ENCODE data around the gene PDLIM4.

The PDLIM4 gene

DNA sequence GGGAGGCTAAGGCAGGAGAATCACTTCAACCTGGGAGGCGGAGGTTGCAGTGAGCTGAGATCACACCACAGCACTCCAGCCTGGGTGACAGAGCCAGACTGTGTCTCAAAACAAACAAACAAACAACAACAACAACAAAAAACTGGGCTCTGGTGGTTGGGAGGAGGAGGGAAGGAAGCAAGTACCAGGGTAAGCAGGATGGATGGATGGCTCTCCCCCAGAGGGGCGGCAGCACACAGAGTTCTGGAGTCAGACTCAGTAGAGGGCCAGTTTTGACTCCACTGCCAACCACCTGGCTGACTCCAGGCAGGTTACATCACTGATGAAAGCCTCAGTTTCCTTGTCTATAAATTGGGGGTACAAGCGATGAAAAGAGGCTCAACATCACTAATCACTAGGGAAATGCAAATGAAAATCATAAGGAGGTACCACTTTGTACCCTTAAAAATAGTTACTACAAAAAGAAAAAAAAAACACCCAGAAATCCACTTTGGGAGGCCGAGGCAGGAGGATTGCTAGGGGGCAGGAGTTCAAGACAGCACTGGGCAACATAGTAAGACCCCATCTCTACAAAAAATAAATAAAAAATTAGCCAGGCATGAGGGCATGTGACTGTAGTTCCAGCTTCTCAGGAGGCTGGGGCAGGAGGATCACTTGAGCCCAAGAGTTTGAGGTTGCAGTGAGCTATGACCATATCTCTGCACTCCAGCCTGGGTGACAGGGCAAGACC lies 39.9 kb downstream of the PDLIM4 start:
- Histone ChIP-seq H3K4me3 (ENCODE audit: low read length in 2 of 2) (no peak overlapping the region), H3K36me3 (ENCODE audit: control insufficient read depth in 2 of 2, insufficient read depth in 2 of 2, low read length in 2 of 2) (no peaks in the 10 kb centered on the region), H3K27me3 (ENCODE audit: control insufficient read depth in 2 of 2, insufficient read depth in 2 of 2, low read length in 2 of 2) (peaks cover 0 to 2% of the 10 kb centered on the region in 2 donors), H3K9me3 (ENCODE audit: control insufficient read depth in 2 of 2, low read length in 2 of 2) (no peaks in the 10 kb centered on the region), H3K4me1 (ENCODE audit: control insufficient read depth in 2 of 2, insufficient read depth in 2 of 2, low read length in 2 of 2) (peaks cover 35 to 36% of the 10 kb centered on the region in 2 donors), H3K9ac (ENCODE audit: low read depth in 1 of 2, low read length in 2 of 2) (no peak overlapping the region), H3K27ac (ENCODE audit: low read depth in 2 of 2, low read length in 2 of 2) (no peak overlapping the region)

DNA sequence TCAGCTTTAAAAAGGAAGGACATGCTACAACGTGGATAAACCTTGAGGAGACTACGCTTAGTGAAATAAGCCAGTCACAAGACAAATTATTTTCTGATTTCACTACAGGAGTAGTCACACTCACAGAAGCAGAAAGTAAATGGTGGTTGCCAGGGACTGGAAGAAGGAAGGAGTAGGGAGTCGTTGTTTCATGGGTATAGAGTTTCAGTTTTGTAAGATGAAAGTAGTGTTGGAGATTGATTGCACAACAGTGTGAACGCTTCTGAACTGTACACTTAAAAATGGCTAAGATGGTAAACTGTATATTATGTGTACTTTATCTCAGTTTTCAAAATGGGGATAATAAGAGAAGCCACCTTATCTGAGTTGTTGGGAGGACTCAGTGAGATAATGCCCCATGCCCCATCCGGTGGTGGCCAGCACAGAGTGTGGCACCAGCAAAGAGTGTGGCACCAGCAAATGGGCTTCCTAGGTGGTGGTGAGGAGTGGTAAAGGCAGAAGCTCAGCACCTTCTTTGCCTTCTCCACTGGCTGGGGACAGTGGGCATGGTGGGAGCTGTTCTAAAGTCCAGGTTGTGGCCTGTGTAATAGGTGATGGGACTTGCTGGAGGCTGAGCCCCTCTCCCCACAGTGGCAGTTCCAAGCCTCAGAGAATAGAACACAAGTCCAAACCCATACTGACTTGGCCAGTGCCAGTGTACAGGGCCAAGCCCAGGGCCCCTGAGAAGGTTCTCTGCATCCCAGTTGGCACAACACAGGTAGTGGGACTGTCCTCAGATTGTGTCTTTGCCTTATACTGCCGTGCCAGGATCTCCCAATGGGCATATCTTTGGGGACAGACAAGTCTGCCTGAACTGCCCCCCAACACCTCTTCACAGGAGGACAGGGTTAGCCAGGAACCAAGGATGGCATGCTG lies 41.1 kb downstream of the PDLIM4 start:
- Histone ChIP-seq H3K9me3 (ENCODE audit: control insufficient read depth in 2 of 2, low read length in 2 of 2) (no peaks in the 10 kb centered on the region), H3K4me1 (ENCODE audit: control insufficient read depth in 2 of 2, insufficient read depth in 2 of 2, low read length in 2 of 2) (peaks cover 25 to 28% of the 10 kb centered on the region in 2 donors), H3K36me3 (ENCODE audit: control insufficient read depth in 2 of 2, insufficient read depth in 2 of 2, low read length in 2 of 2) (no peaks in the 10 kb centered on the region), H3K9ac (ENCODE audit: low read depth in 1 of 2, low read length in 2 of 2) (no peak overlapping the region), H3K27me3 (ENCODE audit: control insufficient read depth in 2 of 2, insufficient read depth in 2 of 2, low read length in 2 of 2) (peaks cover 0 to 2% of the 10 kb centered on the region in 2 donors), H3K27ac (ENCODE audit: low read depth in 2 of 2, low read length in 2 of 2) (no peak overlapping the region), H3K4me3 (ENCODE audit: low read length in 2 of 2) (no peak overlapping the region)

DNA sequence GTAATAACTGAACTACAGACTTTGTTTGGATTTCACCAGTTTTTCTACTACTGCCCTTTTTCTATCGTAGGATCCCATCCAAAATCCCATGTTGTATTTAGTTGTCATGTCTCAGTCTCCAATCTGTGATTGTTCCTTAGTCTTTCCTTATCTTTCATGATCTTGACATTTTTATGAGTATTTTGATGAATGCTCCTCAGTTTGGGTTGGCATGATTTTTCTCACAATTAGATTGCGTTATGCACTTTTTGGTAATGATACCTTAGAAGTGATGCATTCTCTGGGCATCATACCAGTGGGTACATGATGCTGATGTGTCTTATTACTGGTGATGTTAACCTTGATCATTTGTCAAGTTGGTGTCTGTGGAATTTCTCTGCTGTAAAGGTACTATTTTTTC lies 42.4 kb downstream of the PDLIM4 start:
- H3K27me3 ChIP-seq (ENCODE audit: control insufficient read depth in 2 of 2, insufficient read depth in 2 of 2, low read length in 2 of 2) = peaks cover 0 to 2% of the 10 kb centered on the region in 2 donors
- H3K27ac ChIP-seq (ENCODE audit: low read depth in 2 of 2, low read length in 2 of 2) = no peak overlapping the region
- no peaks in the 10 kb centered on the region for H3K36me3 ChIP-seq (ENCODE audit: control insufficient read depth in 2 of 2, insufficient read depth in 2 of 2, low read length in 2 of 2)
- H3K4me1 ChIP-seq (ENCODE audit: control insufficient read depth in 2 of 2, insufficient read depth in 2 of 2, low read length in 2 of 2) = peaks cover 22 to 23% of the 10 kb centered on the region in 2 donors
- H3K4me3 ChIP-seq (ENCODE audit: low read length in 2 of 2) = no peak overlapping the region
- no peaks in the 10 kb centered on the region for H3K9me3 ChIP-seq (ENCODE audit: control insufficient read depth in 2 of 2, low read length in 2 of 2)
- H3K9ac ChIP-seq (ENCODE audit: low read depth in 1 of 2, low read length in 2 of 2) = no peak overlapping the region

DNA sequence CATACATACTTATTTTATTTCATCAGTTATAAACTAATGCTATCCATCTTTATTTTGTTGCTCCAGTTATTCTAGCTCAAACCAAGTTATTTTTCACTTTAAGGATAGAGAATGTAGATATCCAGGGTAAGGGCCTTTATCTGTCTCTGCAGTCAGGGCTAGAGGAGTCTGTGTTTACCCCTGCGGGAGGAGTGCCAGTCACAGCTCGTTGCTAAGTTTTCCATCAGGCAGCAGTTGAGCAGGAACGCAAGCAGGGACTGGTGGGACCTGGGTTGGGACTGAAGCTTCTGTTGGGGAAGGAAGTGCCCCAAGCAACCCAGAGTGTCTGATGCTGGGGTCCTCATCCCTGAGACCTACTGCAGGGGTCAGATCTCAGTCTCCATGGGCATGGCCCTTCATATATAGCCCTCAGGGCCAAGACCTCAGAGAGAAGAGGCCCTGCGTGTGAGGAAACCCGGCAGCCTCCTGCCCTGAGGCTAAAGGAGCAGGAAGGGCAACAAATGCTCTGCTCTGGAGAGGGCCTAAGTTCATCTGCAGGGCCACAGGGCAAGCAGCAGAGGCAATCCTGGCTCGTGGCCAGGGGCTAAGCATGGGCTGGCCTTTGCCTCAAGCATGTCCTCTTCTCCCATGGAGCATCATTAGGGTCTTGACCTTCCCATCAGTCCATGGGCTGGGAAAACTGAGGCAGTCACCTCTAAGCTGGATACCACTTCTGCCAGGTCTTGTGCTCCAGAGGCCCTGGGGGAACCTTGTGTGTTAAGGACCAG lies 43.3 kb downstream of the PDLIM4 start:
- no peak overlapping the region for H3K27ac ChIP-seq (ENCODE audit: low read depth in 2 of 2, low read length in 2 of 2)
- peaks cover 17 to 19% of the 10 kb centered on the region in 2 donors for H3K4me1 ChIP-seq (ENCODE audit: control insufficient read depth in 2 of 2, insufficient read depth in 2 of 2, low read length in 2 of 2)
- no peaks in the 10 kb centered on the region for H3K27me3 ChIP-seq (ENCODE audit: control insufficient read depth in 2 of 2, insufficient read depth in 2 of 2, low read length in 2 of 2)
- no peak overlapping the region for H3K9ac ChIP-seq (ENCODE audit: low read depth in 1 of 2, low read length in 2 of 2)
- H3K4me3 ChIP-seq (ENCODE audit: low read length in 2 of 2) = no peak overlapping the region
- H3K9me3 ChIP-seq (ENCODE audit: control insufficient read depth in 2 of 2, low read length in 2 of 2) = no peaks in the 10 kb centered on the region
- no peaks in the 10 kb centered on the region for H3K36me3 ChIP-seq (ENCODE audit: control insufficient read depth in 2 of 2, insufficient read depth in 2 of 2, low read length in 2 of 2)

DNA sequence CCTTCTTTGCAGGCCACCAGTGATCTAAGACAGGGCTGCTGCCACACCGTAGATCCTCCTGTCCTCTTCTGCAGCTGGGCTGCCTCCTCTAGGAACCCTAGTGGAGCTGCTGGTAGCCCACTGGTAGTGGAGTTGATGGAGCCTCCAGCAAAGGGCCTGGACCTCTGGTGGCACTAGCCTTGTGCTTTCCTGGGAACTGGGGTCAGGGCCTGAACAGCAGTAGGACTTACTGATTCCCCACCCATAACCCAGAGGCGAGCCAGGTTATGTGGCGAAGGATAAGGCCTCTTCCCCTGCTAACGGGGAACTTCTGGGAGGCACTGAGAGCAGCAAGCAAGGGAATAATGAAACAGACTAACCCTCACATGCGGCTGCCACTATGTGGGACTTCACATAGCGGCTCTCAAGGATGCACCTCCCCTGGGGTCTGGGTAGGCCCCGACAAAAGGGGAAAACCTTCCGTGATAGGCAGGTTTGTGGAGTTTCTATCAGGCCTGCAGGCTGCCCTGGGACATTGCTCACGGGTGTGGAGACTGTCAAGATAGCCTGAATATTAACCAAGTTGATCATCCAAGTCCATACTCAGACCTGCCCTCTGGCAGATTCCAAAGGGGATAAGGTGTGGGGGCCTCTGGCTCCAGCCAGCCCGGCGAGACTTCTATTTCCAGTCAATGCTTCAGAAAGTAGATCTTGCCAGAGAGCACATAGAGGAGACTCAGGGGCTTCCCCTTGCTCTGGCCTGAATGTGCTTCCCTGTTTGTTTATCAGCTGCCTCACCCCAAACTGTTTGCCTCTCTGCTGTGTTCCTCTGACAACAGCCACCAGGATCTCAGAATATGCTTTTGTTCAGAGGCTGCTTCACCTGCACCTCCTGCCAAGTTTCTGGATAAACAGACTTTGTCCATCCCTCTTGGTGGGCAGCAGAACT lies 44.1 kb downstream of the PDLIM4 start:
- peak overlapping the region; percentile 46 to 48 for H3K27ac ChIP-seq (ENCODE audit: low read depth in 2 of 2, low read length in 2 of 2)
- H3K9ac ChIP-seq (ENCODE audit: low read depth in 1 of 2, low read length in 2 of 2) = no peak overlapping the region

DNA sequence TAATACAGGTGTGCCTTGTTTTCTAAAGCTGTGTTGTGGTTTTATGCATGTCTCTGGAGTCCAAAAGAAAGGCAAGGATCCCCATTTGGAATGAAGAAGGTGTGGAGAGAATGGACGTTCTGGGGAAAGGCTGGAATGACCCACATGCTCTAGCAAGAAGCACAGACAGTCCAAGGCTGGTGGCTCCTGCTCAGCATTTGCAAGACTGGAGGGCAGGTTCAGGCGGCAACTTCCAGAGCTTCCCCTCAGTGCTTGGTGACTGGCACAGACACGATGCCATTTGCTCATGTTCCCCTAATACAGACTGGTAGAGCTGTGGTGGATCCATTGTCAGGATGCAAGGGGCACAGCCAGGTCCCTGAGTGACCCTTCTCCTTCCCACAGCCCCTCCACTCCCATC lies 44.9 kb downstream of the PDLIM4 start:
- Histone ChIP-seq H3K4me3 (ENCODE audit: low read length in 2 of 2) (no peak overlapping the region), H3K9me3 (ENCODE audit: control insufficient read depth in 2 of 2, low read length in 2 of 2) (no peaks in the 10 kb centered on the region), H3K9ac (ENCODE audit: low read depth in 1 of 2, low read length in 2 of 2) (no peak overlapping the region), H3K27ac (ENCODE audit: low read depth in 2 of 2, low read length in 2 of 2) (peak overlapping the region in 1 of 2 donors; percentile 44), H3K27me3 (ENCODE audit: control insufficient read depth in 2 of 2, insufficient read depth in 2 of 2, low read length in 2 of 2) (no peaks in the 10 kb centered on the region), H3K36me3 (ENCODE audit: control insufficient read depth in 2 of 2, insufficient read depth in 2 of 2, low read length in 2 of 2) (no peaks in the 10 kb centered on the region), H3K4me1 (ENCODE audit: control insufficient read depth in 2 of 2, insufficient read depth in 2 of 2, low read length in 2 of 2) (peaks cover 19% of the 10 kb centered on the region in 2 donors)

More for the DNA sequence above, 44.1 kb downstream of the PDLIM4 start:
- Histone ChIP-seq H3K4me1 (ENCODE audit: control insufficient read depth in 2 of 2, insufficient read depth in 2 of 2, low read length in 2 of 2) (peaks cover 17% of the 10 kb centered on the region in 2 donors), H3K9me3 (ENCODE audit: control insufficient read depth in 2 of 2, low read length in 2 of 2) (no peaks in the 10 kb centered on the region), H3K4me3 (ENCODE audit: low read length in 2 of 2) (no peak overlapping the region), H3K27me3 (ENCODE audit: control insufficient read depth in 2 of 2, insufficient read depth in 2 of 2, low read length in 2 of 2) (no peaks in the 10 kb centered on the region), H3K36me3 (ENCODE audit: control insufficient read depth in 2 of 2, insufficient read depth in 2 of 2, low read length in 2 of 2) (no peaks in the 10 kb centered on the region)

DNA sequence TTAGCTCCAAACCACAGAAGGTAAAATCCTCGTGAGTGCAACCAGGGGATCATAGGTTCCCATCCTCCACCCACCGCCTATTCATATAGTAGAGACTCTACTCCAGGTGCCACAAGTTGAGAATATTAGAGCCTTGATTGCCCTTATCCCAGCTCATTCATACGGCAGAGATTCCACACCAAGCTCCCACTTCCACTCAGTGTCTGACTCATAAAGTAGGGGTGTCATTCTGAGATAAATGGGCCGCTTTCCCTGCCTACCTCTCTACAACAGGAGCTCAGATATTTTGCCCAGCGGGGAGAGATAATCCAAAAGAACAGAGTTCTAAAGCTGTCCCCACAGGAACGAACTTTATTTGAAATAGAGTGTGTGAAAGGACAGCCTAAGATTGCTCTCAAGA lies 46.1 kb downstream of the PDLIM4 start:
- H3K4me3 ChIP-seq (ENCODE audit: low read length in 2 of 2) = no peak overlapping the region
- no peaks in the 10 kb centered on the region for H3K36me3 ChIP-seq (ENCODE audit: control insufficient read depth in 2 of 2, insufficient read depth in 2 of 2, low read length in 2 of 2)
- H3K27ac ChIP-seq (ENCODE audit: low read depth in 2 of 2, low read length in 2 of 2) = no peak overlapping the region
- H3K27me3 ChIP-seq (ENCODE audit: control insufficient read depth in 2 of 2, insufficient read depth in 2 of 2, low read length in 2 of 2) = no peaks in the 10 kb centered on the region
- peaks cover 25 to 30% of the 10 kb centered on the region in 2 donors for H3K4me1 ChIP-seq (ENCODE audit: control insufficient read depth in 2 of 2, insufficient read depth in 2 of 2, low read length in 2 of 2)
- no peak overlapping the region for H3K9ac ChIP-seq (ENCODE audit: low read depth in 1 of 2, low read length in 2 of 2)
- H3K9me3 ChIP-seq (ENCODE audit: control insufficient read depth in 2 of 2, low read length in 2 of 2) = no peaks in the 10 kb centered on the region

DNA sequence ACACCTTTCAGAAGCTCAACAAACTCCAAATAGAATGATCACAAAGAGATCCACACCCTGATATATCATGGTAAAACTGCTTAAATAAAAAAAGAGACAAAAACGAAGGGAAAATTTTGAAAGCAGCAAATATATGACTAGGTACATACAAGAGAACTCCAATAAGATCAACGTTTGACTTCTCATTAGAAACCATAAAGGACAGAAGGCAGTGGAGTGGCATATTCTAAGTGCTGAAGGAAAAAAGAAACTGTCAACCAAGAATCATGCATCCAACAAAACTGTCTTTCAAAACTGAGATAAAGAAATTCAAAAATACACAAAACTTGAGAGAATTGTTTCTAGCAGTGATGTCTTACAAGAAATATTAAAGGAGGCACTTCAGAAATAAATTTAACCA lies 47.9 kb downstream of the PDLIM4 start:
- H3K27ac ChIP-seq (ENCODE audit: low read depth in 2 of 2, low read length in 2 of 2) = no peak overlapping the region
- no peaks in the 10 kb centered on the region for H3K36me3 ChIP-seq (ENCODE audit: control insufficient read depth in 2 of 2, insufficient read depth in 2 of 2, low read length in 2 of 2)
- H3K4me3 ChIP-seq (ENCODE audit: low read length in 2 of 2) = no peak overlapping the region
- peaks cover 33 to 44% of the 10 kb centered on the region in 2 donors for H3K4me1 ChIP-seq (ENCODE audit: control insufficient read depth in 2 of 2, insufficient read depth in 2 of 2, low read length in 2 of 2)
- H3K9me3 ChIP-seq (ENCODE audit: control insufficient read depth in 2 of 2, low read length in 2 of 2) = no peaks in the 10 kb centered on the region
- no peaks in the 10 kb centered on the region for H3K27me3 ChIP-seq (ENCODE audit: control insufficient read depth in 2 of 2, insufficient read depth in 2 of 2, low read length in 2 of 2)
- no peak overlapping the region for H3K9ac ChIP-seq (ENCODE audit: low read depth in 1 of 2, low read length in 2 of 2)

DNA sequence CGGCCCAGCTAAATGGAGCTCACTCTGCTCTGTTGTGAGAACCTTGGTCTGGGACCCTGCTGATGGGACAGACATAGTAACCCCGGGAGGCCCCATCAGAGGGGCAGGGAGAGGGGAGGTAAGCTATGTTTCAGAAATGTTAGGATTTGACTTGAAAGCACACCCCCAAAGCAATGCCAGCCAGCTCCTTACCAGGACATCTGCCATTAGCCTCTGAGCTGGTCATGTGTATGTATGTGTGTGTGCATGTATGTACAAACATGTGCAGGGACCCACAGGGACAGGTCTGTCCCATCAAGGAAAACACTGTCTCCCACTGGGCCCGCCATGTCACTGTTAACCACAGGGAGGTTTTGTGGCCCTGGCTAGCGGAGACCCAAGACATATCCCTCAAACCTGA lies 51.2 kb downstream of the PDLIM4 start:
- Histone ChIP-seq H3K9me3 (ENCODE audit: control insufficient read depth in 2 of 2, low read length in 2 of 2) (no peaks in the 10 kb centered on the region), H3K27me3 (ENCODE audit: control insufficient read depth in 2 of 2, insufficient read depth in 2 of 2, low read length in 2 of 2) (no peaks in the 10 kb centered on the region), H3K36me3 (ENCODE audit: control insufficient read depth in 2 of 2, insufficient read depth in 2 of 2, low read length in 2 of 2) (peaks cover 5 to 8% of the 10 kb centered on the region in 2 donors), H3K27ac (ENCODE audit: low read depth in 2 of 2, low read length in 2 of 2) (peak overlapping the region in 1 of 2 donors; percentile 79), H3K9ac (ENCODE audit: low read depth in 1 of 2, low read length in 2 of 2) (no peak overlapping the region), H3K4me3 (ENCODE audit: low read length in 2 of 2) (no peak overlapping the region), H3K4me1 (ENCODE audit: control insufficient read depth in 2 of 2, insufficient read depth in 2 of 2, low read length in 2 of 2) (peaks cover 16 to 30% of the 10 kb centered on the region in 2 donors)

All from mucosa of rectum (tissue), 2 donors.